Activated CD4-positive, alpha-beta T cell treated with anti-CD3 and anti-CD28 coated beads, Interleukin-2, amount 50 U/mL, for 24 hours (primary cell): ENCODE data around the gene CBX6.
A peak's percentile ranks its signal among the peaks of the same experiment; 100 is the strongest.
"Not testable (repeated sequence)": the region's sequence is repeated elsewhere in the genome, so short reads cannot be mapped to it uniquely, and the experiment has no call there.

ENCODE experiments used
- DNase-seq, 2 donors: peaks; one replicate each; pipeline ENCODE4 v3.0.0-alpha.2; 2020; ENCODE audit warnings: low read depth in 1 of 2, low spot score in 1 of 2

The CBX6 gene

GRCh38 chr22:38861170-38861876 lies 10.7 kb downstream of the CBX6 start:
- no peak for DNase-seq

GRCh38 chr22:38860283-38861169 lies 11.5 kb downstream of the CBX6 start:
- no peak for DNase-seq

GRCh38 chr22:38859581-38860282 lies 12.3 kb downstream of the CBX6 start:
- DNase-seq = no peak

GRCh38 chr22:38858492-38858891 lies 13.5 kb downstream of the CBX6 start:
- no peak for DNase-seq

GRCh38 chr22:38854476-38854875 lies 17.5 kb downstream of the CBX6 start:
- DNase-seq = not testable (repeated sequence)

- not testable (repeated sequence) for DNase-seq
These were observed 18.1 kb downstream of the CBX6 start for GRCh38 chr22:38853883-38854282.

- no peak for DNase-seq
These were observed 18.8 kb downstream of the CBX6 start for GRCh38 chr22:38853196-38853651.

GRCh38 chr22:38852522-38852921 lies 19.5 kb downstream of the CBX6 start:
- no peak for DNase-seq

GRCh38 chr22:38850941-38851849 lies 20.8 kb downstream of the CBX6 start:
- DNase-seq = no peak

GRCh38 chr22:38850399-38850798 lies 21.6 kb downstream of the CBX6 start:
- DNase-seq = no peak

- no peak for DNase-seq
These were observed 22.2 kb downstream of the CBX6 start for GRCh38 chr22:38849811-38850210.

- no peak for DNase-seq
These were observed 25.6 kb downstream of the CBX6 start for GRCh38 chr22:38846412-38846811.

GRCh38 chr22:38845004-38845740 lies 26.8 kb downstream of the CBX6 start:
- DNase-seq = no peak

GRCh38 chr22:38844315-38845003 lies 27.6 kb downstream of the CBX6 start:
- no peak for DNase-seq

- no peak for DNase-seq
These were observed 28.2 kb downstream of the CBX6 start, which contains the start of gene NPTXR for GRCh38 chr22:38843657-38844314. TSS of gene NPTXR (minus strand) at chr22:38844028.

GRCh38 chr22:38843201-38843656 lies 28.8 kb downstream of the CBX6 start:
- DNase-seq = peak in 1 of 2 donors; percentile 19

GRCh38 chr22:38842512-38843200 lies 29.4 kb downstream of the CBX6 start:
- no peak for DNase-seq

- no peak for DNase-seq
These were observed 30.4 kb downstream of the CBX6 start for GRCh38 chr22:38841635-38842034.
